CD4-positive, alpha-beta memory T cell (primary cell): ENCODE data around the gene POLK. TPM values are rescaled to one million over a fixed set of nuclear protein-coding genes. Genes with fewer than 3 reads are reported as not detected.
"Not testable (repeated sequence)": the region's sequence is repeated elsewhere in the genome, so short reads cannot be mapped to it uniquely, and the experiment has no call there.

Experiments used
- CTCF ChIA-PET: fragments of 350-600 bp; sonication (Branson Sonifier 250); formaldehyde crosslinking; loops from one replicate; lab custom pipeline; 2021; ENCODE audit warnings: inconsistent platforms; ENCODE audit not compliant: partially characterized antibody; lab: Charles Lee
- POLR2A ChIA-PET: fragments of 350-600 bp; sonication (Branson Sonifier 250); formaldehyde crosslinking; loops from one replicate; lab custom pipeline; 2021; ENCODE audit not compliant: partially characterized antibody; lab: Charles Lee
- DNase-seq, 5 donors: peaks; one replicate each; pipeline versions ENCODE4 v3.0.0 to v3.0.0-alpha.2; 2020 to 2022; ENCODE audit warnings: mixed read lengths in 1 of 5
- H3K27ac ChIP-seq: one replicate; pipeline ENCODE4 v1.7.0; 2013; ENCODE audit warnings: low read depth, low read length
- H3K27me3 ChIP-seq: 2 replicates; pipeline ENCODE4 v1.7.0; 2013; ENCODE audit warnings: mild to moderate bottlenecking, low read length, moderate library complexity; ENCODE audit not compliant: insufficient read depth
- H3K36me3 ChIP-seq: 2 replicates; pipeline ENCODE4 v1.7.0; 2013; ENCODE audit warnings: mild to moderate bottlenecking, low read length, moderate library complexity; ENCODE audit not compliant: insufficient read depth
- H3K4me1 ChIP-seq: 2 replicates; pipeline ENCODE4 v1.7.0; 2013; ENCODE audit warnings: mild to moderate bottlenecking, low read length, moderate library complexity; ENCODE audit not compliant: insufficient read depth
- H3K4me3 ChIP-seq, 2 donors: one replicate each; pipeline ENCODE4 v1.7.0; 2013; ENCODE audit warnings: low read length in 2 of 2, mild to moderate bottlenecking in 1 of 2
- H3K9me3 ChIP-seq, 2 donors: one replicate each; pipeline ENCODE4 v1.7.0; 2013; ENCODE audit warnings: low read length in 2 of 2, control low read depth in 1 of 2; ENCODE audit not compliant: control insufficient read depth in 1 of 2
- H3K27ac Mint-ChIP-seq, 7 donors: one replicate each; pipeline ENCODE4 v1.8.0; 2020 to 2021; ENCODE audit warnings: mixed read lengths in 7 of 7, mild to moderate bottlenecking in 6 of 7, inconsistent platforms in 3 of 7, moderate library complexity in 3 of 7
- H3K27me3 Mint-ChIP-seq, 2 donors: one replicate each; pipeline ENCODE4 v1.8.0; 2020 to 2021; ENCODE audit warnings: mixed read lengths in 2 of 2
- H3K36me3 Mint-ChIP-seq, 2 donors: one replicate each; pipeline ENCODE4 v1.8.0; 2020 to 2021; ENCODE audit warnings: mixed read lengths in 2 of 2, inconsistent platforms in 1 of 2, mild to moderate bottlenecking in 1 of 2
- H3K4me1 Mint-ChIP-seq, 4 donors: one replicate each; pipeline ENCODE4 v1.8.0; 2020 to 2021; ENCODE audit warnings: mixed read lengths in 4 of 4, mild to moderate bottlenecking in 1 of 4
- H3K4me3 Mint-ChIP-seq, 8 donors: one replicate each; pipeline ENCODE4 v1.8.0; 2020 to 2021; ENCODE audit warnings: mixed read lengths in 8 of 8, mild to moderate bottlenecking in 7 of 8, moderate library complexity in 6 of 8, inconsistent platforms in 3 of 8
- H3K9me3 Mint-ChIP-seq, 8 donors: one replicate each; pipeline ENCODE4 v1.8.0; 2020 to 2021; ENCODE audit warnings: mixed read lengths in 8 of 8, mild to moderate bottlenecking in 5 of 8, inconsistent platforms in 3 of 8, moderate library complexity in 1 of 8
- intact Hi-C: fragments of 100-400 bp; cut with micrococcal nuclease; formaldehyde crosslinking; loops from one replicate; pipeline ENCODE4 v1.15.1; 2023
- polyA plus RNA-seq, 2 donors: library from polyadenylated mRNA; unstranded; fragments of 300-500 nt; fragmentation: Illumina TruSeq; gene quantifications; one replicate each; pipeline ENCODE4 v1.2.3, GENCODE V29; 2021
- total RNA-seq, 2 experiments: library from RNA; stranded (reverse); gene quantifications; one replicate each; pipeline ENCODE4 v1.2.3, GENCODE V29; 2021

POLK gene
- total and polyA plus RNA-seq, 4 experiments from 2014 or later, result 24.0 to 30.4 (median 27.7) TPM

DNA sequence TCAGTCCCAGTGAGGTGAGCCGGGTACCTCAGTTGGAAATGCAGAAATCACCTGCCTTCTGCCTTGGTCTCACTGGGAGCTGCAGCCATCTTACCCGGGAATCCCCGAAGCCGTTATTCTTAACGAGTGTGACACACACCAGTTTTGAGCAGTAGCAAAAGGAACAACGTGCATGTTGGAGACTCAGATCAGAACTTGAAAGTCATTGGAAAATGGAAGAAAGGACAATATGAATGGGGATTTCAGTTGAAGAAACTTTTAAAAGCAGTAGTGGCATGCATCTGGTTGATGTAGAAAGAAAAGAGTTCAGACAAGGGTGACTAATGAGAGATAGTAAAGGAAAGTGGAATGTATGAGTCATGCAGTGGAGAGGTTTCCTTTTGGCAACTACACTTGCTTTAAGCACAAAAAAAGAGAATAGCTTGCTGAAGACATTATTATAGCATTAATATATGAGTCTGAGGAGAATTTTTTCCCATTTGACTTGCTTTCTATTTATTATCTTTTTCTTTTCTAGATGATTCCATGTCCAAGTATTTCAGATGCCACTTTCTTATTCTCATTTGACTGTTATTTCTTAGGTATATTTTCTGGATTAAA is 55.1 kb downstream of the POLK start:
- H3K9me3 Mint-ChIP-seq, result peaks cover 0 to 26% (median 20%) of the 10 kb centered on the region in 8 donors
- H3K4me3 Mint-ChIP-seq, result peak overlapping the region; percentile 29 to 78 (median 56)
- intact Hi-C loops, result loop anchor here (1.0 kb wide), 1 partner anchor 56 kb away; the partner anchor contains the start of genes CERT1 and POLK
- peak overlapping the region; percentile 21 for H3K27ac ChIP-seq
- no peaks in the 10 kb centered on the region for H3K27me3 ChIP-seq
- H3K9me3 ChIP-seq, result no peaks in the 10 kb centered on the region
- ChIA-PET CTCF (no interaction called here), POLR2A (no interaction called here)
- no peak overlapping the region for H3K4me3 ChIP-seq
- peaks cover 28% of the 10 kb centered on the region for H3K4me1 ChIP-seq
- H3K27ac Mint-ChIP-seq, result peak overlapping the region in 6 of 7 donors; percentile 18 to 86 (median 49)
- peaks cover 48 to 52% of the 10 kb centered on the region in 2 donors for H3K36me3 Mint-ChIP-seq
- no peaks in the 10 kb centered on the region for H3K27me3 Mint-ChIP-seq
- DNase-seq, result peak; percentile 14 to 62 (median 21)
- no peaks in the 10 kb centered on the region for H3K36me3 ChIP-seq
- peaks cover 18 to 52% (median 34%) of the 10 kb centered on the region in 4 donors for H3K4me1 Mint-ChIP-seq

DNA sequence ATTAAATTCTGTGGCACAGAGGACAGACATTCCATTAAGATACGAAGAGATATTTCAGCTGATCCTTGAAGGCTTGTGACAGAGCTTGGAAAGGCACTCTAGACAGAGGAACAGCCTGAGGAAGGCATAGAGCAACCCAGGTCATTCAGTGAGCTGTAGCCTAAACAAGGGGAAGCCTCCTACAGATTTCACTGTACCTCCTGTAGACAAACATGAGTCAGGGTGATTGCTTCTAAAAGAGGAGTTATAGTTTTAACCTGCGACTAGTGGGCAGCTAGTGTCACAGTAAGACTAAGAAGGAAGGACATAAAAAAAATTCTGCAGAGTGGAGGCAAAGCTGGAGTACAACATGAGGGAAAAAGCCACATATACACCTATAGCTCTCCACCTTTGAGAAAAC is 56.0 kb downstream of the POLK start:
- H3K36me3 Mint-ChIP-seq, result peaks cover 47% of the 10 kb centered on the region in 2 donors
- H3K27ac ChIP-seq, result no peak overlapping the region
- peaks cover 18 to 47% (median 34%) of the 10 kb centered on the region in 4 donors for H3K4me1 Mint-ChIP-seq
- no peaks in the 10 kb centered on the region for H3K36me3 ChIP-seq
- no peak overlapping the region for H3K4me3 ChIP-seq
- no peaks in the 10 kb centered on the region for H3K27me3 Mint-ChIP-seq
- peaks cover 28% of the 10 kb centered on the region for H3K4me1 ChIP-seq
- peak overlapping the region in 1 of 8 donors; percentile 13 for H3K4me3 Mint-ChIP-seq
- ChIA-PET POLR2A (no interaction called here), CTCF (interaction anchor here (1.1 kb wide), 1 partner anchor 12 kb away, joined by 3 read pairs; no protein-coding TSS in a partner anchor)
- H3K27me3 ChIP-seq, result no peaks in the 10 kb centered on the region
- H3K27ac Mint-ChIP-seq, result peak overlapping the region in 3 of 7 donors; percentile 2 to 87 (median 86)
- no peaks in the 10 kb centered on the region for H3K9me3 ChIP-seq
- intact Hi-C loops, result loop anchor here (1.0 kb wide), 1 partner anchor 56 kb away; the partner anchor contains the start of genes CERT1 and POLK
- H3K9me3 Mint-ChIP-seq, result peaks cover 0 to 19% (median 16%) of the 10 kb centered on the region in 8 donors
- DNase-seq, result no peak

DNA sequence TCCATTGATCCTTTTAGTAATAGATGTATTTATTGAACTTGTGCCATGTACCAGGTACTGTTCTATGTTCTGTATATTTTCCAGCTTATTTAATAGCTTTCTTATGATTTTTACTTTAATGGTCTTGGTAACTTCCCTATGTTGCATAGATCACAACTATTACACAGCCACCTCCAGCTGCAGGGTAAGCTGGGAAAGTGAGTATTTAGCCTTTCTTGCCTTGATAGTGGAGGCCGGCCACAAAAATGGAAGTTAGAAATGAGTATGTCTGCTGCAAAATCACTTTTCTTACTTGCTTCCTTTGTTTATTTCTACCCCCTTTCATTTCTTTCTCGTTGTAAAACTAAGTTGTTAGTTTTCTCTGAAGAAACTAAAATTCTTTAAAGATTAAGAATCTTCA is 56.5 kb downstream of the POLK start:
- H3K4me3 Mint-ChIP-seq, result no peak overlapping the region
- H3K9me3 Mint-ChIP-seq, result peaks cover 0 to 17% (median 13%) of the 10 kb centered on the region in 8 donors
- Histone ChIP-seq H3K27me3 (no peaks in the 10 kb centered on the region), H3K36me3 (no peaks in the 10 kb centered on the region), H3K4me1 (peaks cover 28% of the 10 kb centered on the region), H3K9me3 (no peaks in the 10 kb centered on the region), H3K27ac (no peak overlapping the region), H3K4me3 (no peak overlapping the region)
- no peak for DNase-seq
- peaks cover 18 to 44% (median 34%) of the 10 kb centered on the region in 4 donors for H3K4me1 Mint-ChIP-seq
- H3K27ac Mint-ChIP-seq, result no peak overlapping the region
- no peaks in the 10 kb centered on the region for H3K27me3 Mint-ChIP-seq
- ChIA-PET POLR2A (no interaction called here), CTCF (interaction anchor here (1.1 kb wide), 1 partner anchor 12 kb away, joined by 3 read pairs; no protein-coding TSS in a partner anchor)
- intact Hi-C loops, result no loop called here
- H3K36me3 Mint-ChIP-seq, result peaks cover 44% of the 10 kb centered on the region in 2 donors

DNA sequence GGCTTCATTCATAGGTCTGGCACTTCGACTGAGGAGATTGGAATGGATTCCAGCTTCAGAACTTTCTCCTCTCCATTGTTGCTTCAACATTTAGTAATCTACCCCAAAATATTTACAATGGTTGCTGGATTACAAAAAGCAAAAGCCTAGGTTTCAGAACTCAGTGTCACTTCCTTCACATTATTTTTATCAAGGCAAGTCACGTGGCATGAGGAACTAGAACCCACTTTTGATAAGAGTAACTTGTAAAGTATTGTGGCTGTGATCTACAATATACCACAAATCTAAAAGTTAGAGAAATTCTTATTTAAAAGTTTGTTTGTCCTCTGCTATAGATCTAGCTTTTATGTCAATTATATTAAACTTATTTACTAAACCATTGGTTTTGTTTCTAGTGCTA is 59.9 kb downstream of the POLK start:
- Mint-ChIP-seq H3K9me3 (peaks cover 0 to 2% (median 0%) of the 10 kb centered on the region in 8 donors), H3K27me3 (no peaks in the 10 kb centered on the region), H3K4me1 (peaks cover 10 to 13% (median 12%) of the 10 kb centered on the region in 4 donors), H3K36me3 (peaks cover 35 to 38% of the 10 kb centered on the region in 2 donors), H3K4me3 (no peak overlapping the region), H3K27ac (no peak overlapping the region)
- Histone ChIP-seq H3K4me1 (peaks cover 18% of the 10 kb centered on the region), H3K4me3 (no peak overlapping the region), H3K9me3 (no peaks in the 10 kb centered on the region), H3K27me3 (no peaks in the 10 kb centered on the region), H3K36me3 (no peaks in the 10 kb centered on the region), H3K27ac (no peak overlapping the region)
- ChIA-PET CTCF (no interaction called here), POLR2A (no interaction called here)
- no peak for DNase-seq
- intact Hi-C loops, result no loop called here

DNA sequence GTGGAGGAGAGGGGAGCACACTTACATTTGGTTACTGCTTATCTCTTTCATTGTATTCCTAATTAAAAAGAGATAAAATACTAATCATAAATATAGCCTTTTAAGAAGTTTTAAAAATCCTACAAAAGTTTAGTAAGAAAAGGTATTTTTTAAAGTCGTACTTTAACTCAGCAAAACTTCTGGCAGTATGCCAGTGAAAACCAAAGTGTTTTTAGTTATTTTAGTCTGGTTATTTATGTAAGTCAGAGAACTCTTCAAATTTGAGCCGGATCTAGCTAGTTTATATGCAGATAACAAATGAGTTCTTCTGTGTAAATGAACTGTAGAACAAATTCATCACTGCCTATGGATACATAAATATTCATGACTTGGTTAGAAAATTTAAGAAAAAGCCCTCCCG is 63.1 kb downstream of the POLK start:
- no peak for DNase-seq
- intact Hi-C loops, result no loop called here
- Histone ChIP-seq H3K4me1 (no peaks in the 10 kb centered on the region), H3K27ac (no peak overlapping the region), H3K9me3 (no peaks in the 10 kb centered on the region), H3K36me3 (no peaks in the 10 kb centered on the region), H3K27me3 (no peaks in the 10 kb centered on the region), H3K4me3 (no peak overlapping the region)
- H3K36me3 Mint-ChIP-seq, result peaks cover 37 to 43% of the 10 kb centered on the region in 2 donors
- peaks cover 0 to 5% (median 0%) of the 10 kb centered on the region in 4 donors for H3K4me1 Mint-ChIP-seq
- peaks cover 0 to 2% (median 0%) of the 10 kb centered on the region in 8 donors for H3K9me3 Mint-ChIP-seq
- no peaks in the 10 kb centered on the region for H3K27me3 Mint-ChIP-seq
- ChIA-PET POLR2A (interaction anchor here (0.6 kb wide), 1 partner anchor 65 kb away, joined by 3 read pairs; no protein-coding TSS in a partner anchor), CTCF (no interaction called here)
- peak overlapping the region in 1 of 7 donors; percentile 46 for H3K27ac Mint-ChIP-seq
- H3K4me3 Mint-ChIP-seq, result no peak overlapping the region

DNA sequence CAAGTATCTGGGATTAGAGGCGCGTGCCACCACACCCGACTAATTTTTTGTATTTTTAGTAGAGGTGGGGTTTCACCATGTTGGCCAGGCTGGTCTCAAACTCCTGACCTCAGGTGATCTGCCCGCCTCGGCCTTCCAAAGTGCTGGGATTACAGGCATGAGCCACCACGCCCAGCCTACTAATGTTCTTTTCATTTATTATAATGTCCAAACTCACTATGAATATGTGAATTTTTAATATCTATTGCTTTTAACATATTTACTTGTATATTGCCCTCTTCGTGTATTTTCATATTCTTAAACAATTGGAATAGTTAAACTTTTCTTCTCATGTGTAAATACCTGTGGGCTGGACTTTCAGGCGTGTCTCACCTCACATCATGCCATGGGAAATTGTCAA is 66.6 kb downstream of the POLK start:
- DNase-seq, H3K27me3 ChIP-seq, POLR2A ChIA-PET, H3K27ac Mint-ChIP-seq, H3K4me3 ChIP-seq, H3K9me3 Mint-ChIP-seq, H3K36me3 ChIP-seq, H3K27me3 Mint-ChIP-seq, H3K4me1 ChIP-seq, H3K27ac ChIP-seq, CTCF ChIA-PET, H3K4me1 Mint-ChIP-seq, H3K4me3 Mint-ChIP-seq, intact Hi-C loops, H3K9me3 ChIP-seq: not testable (repeated sequence)
- peaks cover 34 to 38% of the 10 kb centered on the region in 2 donors for H3K36me3 Mint-ChIP-seq

DNA sequence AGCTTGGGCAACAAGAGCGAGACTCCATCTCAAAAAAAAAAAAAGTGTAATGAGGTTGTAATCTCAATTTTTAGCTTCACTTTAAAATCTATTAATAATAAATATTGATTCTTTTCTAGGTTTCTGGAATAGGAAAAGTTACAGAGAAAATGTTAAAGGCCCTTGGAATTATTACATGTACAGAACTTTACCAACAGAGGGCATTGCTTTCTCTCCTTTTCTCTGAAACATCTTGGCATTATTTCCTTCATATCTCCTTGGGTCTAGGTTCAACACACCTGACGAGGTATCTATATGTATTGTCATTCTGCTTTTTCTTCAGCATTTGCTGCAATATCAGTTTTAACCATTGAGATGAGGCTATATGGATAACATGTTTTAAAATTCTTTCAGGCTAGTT is 73.0 kb downstream of the POLK start:
- CTCF ChIA-PET, result no interaction called here
- Histone ChIP-seq H3K27me3 (no peaks in the 10 kb centered on the region), H3K36me3 (peaks cover 8% of the 10 kb centered on the region), H3K4me3 (no peak overlapping the region), H3K4me1 (no peaks in the 10 kb centered on the region), H3K27ac (no peak overlapping the region), H3K9me3 (no peaks in the 10 kb centered on the region)
- peaks cover 28 to 43% of the 10 kb centered on the region in 2 donors for H3K36me3 Mint-ChIP-seq
- peaks cover 0 to 4% (median 1%) of the 10 kb centered on the region in 4 donors for H3K4me1 Mint-ChIP-seq
- POLR2A ChIA-PET, result no interaction called here
- H3K27me3 Mint-ChIP-seq, result no peaks in the 10 kb centered on the region
- intact Hi-C loops, result no loop called here
- DNase-seq, result no peak
- no peak overlapping the region for H3K4me3 Mint-ChIP-seq
- no peaks in the 10 kb centered on the region for H3K9me3 Mint-ChIP-seq
- H3K27ac Mint-ChIP-seq, result no peak overlapping the region
